Fibroblast of skin of left biceps (primary cell): ENCODE measurements around the gene TTLL4.
"Not testable (repeated sequence)": the region's sequence is repeated elsewhere in the genome, so short reads cannot be mapped to it uniquely, and the experiment has no call there.

ENCODE experiments used
- DNase-seq, 2 experiments: peaks; one replicate each; pipeline ENCODE4 v3.0.0-alpha.2; 2013; ENCODE audit warnings: low read depth in 2 of 2

The TTLL4 gene

DNA sequence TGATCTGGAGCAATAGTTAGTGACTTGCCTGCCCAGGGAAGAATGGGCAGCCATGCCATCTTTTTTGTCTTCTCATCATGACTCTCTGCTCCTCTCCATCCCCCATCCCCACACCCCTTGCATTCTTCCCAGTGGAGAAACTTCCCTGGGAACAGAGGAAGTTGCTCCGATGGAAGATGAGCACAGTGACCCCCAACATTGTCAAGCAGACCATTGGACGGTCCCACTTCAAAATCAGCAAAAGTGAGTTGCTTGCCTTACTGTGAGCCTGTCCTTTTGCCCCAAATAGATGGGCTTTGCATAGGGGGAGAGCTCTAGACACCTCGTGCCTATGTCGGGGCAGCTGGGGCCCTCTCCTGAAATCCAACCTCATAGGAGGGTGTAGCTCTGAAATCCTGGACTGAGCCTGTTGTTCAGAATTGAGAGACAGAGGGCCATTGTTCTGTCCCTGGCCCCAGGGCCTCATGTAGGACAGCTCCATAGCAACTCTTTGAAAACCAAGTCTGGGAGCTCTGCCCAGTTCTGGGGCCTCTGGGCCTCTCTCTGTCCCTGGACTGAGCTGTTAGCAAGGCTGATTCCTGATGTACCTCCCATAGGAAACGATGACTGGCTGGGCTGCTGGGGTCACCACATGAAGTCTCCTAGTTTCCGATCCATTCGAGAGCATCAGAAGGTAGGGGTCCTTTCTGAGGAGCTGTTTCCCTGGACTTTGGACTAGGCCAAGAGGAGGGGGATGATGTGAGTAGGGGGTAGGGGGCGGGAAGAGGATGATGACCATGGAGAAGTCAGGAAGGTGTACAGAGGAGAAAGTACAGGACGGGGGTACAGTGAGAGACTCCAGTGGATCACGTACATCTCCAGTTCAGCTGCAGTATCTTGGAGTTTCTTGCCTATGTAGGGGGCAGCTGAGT is 35.2 kb downstream of the TTLL4 start:
- no peak for DNase-seq

DNA sequence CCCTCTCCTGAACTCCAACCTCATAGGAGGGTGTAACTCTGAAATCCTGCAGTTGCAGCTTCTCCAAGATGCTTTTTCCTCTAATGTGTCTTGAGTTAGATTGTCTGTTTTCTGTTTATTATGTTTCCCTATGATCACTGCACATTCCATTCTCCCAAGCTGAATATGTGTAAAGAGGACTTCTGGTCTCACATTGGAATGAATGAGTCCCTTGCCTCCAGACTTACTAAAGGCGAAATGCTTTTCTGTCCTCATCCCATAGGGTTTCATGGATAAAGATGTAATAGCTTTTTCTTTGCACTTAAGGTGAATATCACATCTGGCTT is 35.8 kb downstream of the TTLL4 start:
- no peak for DNase-seq

DNA sequence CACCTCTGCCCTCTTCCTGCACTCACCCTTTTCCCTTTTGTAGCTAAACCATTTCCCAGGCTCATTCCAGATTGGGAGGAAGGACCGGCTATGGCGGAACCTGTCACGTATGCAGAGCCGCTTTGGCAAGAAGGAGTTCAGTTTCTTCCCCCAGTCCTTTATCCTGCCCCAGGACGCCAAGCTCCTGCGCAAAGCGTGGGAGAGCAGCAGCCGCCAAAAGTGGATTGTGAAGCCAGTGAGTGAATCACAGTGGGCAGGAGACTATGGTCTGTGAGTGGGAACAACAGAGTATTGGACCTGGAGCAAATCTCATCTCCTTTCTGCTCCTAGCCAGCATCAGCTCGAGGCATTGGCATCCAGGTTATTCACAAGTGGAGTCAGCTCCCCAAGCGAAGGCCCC is 36.3 kb downstream of the TTLL4 start:
- no peak for DNase-seq

DNA sequence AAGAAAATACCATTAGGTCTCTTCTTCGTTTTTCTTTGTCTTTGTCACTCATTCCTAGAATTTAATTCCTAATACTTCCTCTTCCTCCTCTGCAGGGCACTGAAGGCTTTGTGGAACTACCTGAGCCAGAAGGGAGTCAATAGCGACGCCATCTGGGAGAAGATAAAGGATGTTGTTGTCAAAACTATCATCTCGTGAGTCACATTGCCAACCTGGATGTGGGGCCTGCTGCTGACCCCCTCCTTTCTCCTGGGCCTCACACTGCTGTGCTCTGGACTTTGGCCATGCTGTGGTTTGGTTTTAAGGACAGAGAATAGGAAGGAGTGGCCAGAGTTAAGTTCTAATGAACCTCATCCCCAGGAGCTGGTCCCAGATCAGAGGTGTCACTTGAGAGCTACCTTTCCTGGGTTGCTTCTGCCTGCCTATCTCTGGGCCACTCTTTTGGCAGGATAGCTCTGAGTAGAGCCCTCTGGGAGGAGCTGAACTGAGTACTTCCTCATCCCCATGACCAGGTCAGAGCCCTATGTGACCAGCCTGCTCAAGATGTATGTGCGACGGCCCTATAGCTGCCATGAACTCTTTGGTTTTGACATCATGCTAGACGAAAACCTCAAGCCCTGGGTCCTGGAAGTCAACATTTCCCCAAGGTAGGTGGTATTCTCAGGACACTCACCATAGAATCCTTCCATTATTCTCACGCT is 38.3 kb downstream of the TTLL4 start:
- no peak for DNase-seq

DNA sequence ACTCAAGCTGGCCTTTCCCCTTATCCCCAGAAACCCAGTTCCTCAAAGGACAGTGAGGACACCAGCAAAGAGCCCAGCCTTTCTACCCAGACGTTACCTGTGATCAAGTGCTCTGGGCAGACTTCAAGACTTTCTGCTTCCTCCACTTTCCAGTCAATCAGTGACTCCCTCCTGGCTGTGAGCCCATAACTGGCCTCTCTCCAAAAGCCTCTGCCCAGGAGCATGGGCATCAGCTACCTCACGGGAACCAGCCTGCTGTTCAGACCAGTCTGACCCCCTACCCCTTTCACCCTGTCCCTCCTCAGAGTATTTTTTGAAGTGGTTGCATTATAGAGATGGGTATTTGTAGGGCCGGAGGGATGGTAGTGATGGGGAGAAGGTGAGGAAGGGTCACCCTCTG is 43.6 kb downstream of the TTLL4 start:
- no peak for DNase-seq

DNA sequence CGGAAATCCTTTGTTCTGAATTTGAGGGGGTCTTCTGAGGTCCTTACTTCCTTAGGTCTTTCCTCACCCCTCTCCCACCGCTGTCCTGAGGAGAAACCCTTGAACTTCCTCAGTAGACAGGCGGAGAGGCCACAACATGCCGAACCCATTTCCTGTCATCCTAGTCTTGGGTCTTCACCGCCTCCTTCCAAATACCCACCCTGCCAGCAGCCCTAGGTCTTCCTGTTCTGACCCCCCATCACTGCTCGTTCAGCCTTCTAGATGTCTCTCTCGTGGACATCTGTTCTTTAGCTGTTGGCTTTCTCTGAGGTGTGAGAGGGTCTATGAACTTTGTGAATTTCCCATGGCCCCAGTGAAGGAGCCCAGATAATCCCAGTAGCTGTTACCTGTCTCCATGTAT is 44.1 kb downstream of the TTLL4 start:
- no peak for DNase-seq

DNA sequence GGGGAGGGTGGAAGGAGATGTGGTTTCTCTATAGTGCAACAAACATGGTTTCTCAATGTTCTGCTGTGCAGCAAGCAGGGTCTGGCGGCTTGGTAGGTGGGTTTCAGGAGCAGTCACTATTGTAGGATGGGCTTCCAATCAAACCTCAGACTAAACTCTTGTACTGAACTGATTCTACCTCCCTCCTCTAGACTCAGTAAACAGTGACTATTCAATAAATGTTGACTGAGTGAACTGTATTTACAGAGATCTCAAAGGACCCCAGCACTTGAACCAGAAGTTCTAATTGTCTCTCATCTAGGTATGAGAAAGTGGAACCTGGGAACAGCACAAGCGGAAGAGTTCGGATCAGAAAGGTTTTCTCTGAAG is 44.5 kb downstream of the TTLL4 start:
- no peak for DNase-seq

DNA sequence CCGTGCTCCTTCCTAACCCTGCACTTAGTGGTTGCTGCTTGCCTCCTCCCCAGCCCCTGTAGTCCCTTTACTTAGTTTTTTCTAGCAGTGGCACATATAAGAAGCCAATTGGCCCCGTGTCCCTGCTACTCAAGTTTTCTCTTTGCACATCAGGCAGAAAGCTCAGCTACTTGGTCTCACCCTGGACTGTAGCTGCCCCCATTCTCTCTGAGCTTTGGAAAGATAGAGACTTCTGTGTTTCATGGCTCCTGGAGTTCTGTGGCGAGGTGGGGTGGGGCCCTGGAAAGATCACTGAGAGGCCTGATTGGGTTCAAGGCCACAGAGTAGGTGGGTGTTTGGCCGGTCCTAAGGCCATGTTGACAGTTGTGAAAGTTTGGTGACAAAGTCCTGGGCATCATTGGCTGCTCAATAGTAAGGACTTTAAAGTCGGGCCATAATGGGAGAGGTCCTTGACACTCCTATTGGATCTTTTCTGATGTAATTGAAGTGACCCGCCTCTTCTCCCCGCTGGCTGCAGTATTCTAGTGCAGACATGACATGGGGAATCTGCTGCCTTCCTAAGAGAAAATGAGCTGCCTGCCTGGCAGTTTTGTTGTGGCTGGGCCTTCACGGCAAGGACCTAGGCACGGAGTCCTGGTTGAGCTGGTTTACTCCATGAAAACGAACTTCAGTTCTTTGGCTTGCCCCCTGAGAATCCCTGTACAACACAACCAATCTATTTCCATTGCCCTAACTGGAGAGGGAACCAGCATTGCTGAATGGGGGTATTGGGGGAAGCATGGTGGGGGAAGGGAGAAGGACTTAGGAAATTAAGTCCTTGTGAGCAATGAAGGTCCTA is 45.2 kb downstream of the TTLL4 start:
- no peak for DNase-seq

DNA sequence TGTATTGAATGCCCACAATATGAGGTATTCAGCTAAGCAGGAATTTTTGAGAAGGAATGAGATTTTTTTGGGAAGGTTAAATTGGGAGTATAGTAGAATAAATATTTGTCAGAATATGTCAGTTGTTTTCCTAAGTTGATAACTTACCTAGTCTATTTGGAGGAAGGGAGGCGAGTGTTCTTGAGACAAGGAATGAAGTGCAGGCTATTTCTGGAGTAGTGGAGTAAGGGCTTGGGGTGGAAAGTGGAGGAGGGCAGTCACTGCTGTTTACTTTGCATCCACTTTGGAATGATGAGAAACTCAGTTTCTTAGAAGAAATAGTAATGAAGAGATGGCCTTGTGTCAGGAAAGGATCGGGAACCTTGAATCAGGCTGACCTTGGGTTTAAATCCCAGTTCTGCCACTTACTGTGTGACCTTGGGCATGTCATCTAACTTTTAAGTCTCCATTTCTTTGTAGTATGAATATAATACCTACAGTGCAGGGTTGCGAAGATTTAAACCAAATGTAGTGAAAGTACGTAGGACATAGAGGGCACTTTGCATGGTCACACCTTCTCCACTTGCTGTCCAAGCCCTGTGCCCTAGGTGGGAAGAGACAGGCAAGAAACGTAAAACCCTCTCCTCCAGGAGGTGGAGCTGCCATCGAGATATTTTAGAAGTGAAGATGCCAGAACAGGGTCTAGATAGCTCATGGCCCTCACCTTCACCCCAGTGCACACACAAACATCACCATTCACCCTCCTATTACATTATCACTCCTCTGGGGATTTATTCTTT is 46.2 kb downstream of the TTLL4 start:
- DNase-seq = no peak

DNA sequence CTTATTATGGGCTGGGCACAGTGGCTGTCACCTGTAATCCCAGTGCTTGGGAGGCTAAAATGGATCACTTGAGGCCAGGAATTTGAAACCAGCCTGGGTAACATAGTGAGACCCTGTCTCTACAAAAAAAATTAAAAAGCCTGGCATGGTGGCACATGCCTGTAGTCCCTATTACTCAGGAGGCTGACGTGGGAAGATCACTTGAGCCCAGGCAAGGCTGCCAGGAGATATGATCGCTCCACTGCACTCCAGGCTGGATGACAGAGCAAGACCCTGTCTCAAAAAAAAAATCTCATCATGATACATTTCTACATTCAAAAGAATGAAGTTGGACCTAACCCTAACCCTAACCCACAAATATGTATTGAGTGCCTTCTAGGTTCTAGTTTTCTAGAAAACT is 51.2 kb downstream of the TTLL4 start:
- DNase-seq = no peak

DNA sequence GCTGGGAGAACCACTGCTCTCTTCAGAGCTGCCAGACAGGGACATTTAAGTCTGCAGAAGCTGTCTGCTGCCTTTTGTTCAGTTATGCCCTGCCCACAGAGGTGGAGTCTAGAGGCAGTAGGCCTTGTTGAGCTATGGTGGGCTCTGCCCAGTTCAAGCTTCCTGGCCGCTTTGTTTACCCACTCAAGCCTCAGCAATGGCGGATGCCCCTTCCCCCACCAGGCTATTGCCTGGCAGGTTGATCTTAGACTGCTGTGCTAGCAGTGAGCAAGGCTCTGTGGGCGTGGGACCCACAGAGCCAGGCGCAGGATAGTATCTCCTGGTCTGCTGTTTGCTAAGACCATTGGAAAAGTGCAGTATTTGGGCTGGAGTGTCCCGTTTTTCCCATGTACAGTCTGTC is 62.1 kb downstream of the TTLL4 start:
- DNase-seq = not testable (repeated sequence)

DNA sequence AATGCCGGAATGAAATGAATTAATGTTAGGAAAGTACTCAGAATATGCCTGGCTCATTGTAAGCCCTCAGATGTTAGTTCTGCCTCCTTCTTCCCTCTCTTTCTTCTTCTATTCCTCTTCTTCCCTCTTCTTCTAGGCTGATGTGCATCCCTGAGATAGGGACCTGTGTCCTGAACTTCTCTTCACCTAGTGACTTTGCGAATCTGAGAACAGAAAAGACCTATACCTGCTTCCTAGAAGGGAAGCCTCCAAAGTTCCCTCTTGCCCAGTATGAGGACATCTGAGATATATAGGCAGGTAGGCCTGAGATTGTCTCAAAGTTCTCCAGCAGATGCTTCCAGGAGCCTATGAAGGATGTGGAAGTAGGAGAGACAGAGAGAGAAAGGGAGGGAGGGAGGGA is 63.2 kb downstream of the TTLL4 start:
- DNase-seq = no peak

DNA sequence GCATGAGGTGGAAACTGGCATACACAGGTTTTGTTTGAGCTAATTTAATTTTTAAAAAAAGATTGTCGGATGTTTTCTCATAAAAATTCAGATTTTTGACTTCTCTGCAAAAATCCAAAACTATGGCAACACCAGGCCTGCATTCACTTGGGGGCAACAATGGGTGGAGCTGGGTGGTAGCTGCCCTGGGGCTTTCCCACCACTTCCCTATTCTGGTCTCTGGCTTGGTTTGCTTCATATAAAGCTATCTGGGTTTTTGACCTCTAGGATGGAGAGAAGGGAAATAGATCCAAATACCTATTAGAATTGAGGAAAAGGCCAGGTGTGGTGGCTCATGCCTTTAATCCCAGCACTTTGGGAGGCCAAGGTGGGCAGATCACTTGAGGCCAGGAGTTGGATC is 65.9 kb downstream of the TTLL4 start:
- DNase-seq = no peak

DNA sequence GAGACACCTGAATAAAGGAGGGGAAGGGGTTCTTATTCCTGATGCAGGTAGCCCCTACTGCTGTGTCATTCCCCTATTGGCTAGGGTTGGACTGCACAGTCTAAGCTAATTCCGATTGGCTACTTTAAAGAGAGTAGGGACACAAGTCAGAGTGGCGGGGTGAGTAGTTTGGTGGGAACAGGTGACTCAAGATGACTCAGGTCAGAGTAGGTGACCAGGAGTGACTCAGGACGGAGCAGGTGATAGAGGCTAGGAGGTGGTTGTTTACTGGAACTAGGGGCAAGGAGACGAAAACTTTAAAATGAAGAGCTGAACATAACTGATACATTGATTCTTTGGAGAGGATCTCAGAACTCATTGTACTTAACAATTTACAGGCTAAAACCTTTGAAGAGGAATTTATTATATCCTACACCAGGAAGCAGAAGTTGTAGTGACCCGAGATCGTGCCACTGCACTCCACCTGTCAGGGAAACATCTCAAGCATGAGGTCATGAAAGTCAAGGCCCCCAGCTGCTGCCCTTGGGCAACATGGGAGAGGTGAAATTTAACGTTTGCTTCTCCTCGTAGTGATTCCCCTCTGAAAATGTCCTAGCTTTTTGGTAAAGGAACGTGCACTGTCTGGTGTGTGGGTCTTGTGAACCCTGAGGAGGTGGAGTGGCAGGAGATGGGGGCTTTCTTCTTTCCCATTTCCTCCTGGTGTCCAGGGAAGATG is 66.8 kb downstream of the TTLL4 start:
- DNase-seq = no peak

DNA sequence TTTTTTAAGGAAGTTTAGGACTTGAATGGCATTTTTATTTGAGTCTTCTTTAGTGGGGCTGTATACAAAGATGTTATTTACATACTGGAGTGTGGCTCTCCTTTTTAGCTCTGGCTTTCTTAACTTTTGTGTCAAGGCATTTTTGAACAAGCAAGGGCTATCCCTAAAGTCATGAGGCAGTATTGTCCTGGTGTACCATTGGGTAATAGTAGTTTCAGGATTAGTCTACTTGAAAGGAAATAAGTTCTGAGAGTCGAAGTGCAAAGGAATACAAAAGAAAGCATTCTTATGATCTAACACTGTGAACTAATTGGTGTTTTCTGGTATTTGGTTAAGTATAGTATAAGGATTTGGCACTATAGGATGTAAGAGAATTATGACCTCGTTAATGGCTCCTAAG is 69.4 kb downstream of the TTLL4 start:
- DNase-seq = no peak

DNA sequence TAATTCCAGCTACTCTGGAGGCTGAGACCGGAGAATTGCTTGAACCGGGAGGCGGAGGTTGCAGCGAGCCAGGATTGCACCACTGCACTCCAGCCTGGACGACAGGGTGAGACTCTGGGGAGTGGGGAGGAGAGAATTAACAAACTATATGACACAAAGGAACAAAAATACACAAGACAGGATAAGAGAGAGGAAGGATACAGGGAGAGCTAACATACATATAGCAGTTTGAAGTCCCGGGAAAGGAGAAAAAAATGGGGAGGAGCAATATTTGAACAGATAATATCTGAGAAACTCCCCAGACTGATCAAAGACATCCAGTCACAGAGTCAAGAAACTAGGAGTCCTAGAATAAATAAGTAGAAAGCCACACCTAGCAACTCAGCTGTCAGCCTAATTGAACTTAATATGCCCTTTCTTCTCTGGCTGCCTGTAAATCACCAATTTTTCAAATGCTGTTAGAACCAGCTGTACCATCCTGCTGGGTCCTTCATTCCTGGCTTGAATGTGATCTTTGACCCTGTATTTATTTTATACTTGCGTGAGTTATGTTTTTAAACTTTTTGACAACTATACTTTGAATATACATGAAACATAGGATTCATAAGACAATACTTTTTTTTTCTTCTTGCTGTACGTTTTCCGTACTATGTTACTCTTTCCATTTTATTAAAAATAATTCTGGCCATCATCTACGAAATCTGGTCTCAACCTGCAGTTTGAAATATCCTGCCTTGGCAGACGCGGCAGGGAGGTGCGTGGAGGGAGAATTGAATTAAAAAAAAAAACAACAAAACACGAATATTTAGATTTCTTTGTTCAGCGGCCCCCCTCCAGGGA is 70.4 kb downstream of the TTLL4 start:
- DNase-seq = no peak

DNA sequence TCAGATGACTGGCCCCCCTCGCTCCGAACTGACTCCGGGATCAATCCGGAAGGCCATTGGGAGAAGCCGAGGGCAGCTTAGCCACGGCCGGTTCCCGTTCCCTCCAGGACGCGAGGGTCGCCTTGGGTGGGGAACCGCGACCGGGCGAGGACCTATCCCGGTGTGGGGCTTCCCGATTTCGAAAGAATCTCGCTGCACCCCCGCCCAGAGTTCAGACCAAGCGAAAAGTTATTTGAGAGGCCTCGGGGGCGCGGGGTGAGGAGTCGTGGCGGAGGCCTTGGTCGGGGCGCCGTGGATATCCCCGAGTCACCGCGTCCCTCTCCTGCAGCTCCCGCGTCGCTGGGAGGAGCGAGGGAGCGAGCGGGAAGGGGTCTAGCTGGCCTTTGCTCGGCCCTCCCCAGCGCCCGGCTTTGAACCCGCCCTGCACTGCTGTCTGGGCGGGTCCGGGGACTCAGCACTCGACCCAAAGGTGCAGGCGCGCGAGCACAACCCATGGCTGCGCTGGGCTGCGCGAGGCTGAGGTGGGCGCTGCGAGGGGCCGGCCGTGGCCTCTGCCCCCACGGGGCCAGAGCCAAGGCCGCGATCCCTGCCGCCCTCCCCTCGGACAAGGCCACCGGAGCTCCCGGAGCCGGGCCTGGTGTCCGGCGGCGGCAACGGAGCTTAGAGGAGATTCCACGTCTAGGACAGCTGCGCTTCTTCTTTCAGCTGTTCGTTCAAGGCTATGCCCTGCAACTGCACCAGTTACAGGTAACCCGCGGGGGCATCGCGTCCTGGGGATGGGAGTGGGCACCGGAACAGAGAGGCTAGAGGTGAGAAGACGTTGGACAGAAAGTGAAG is 71.3 kb downstream of the TTLL4 start, which contains the start of gene CYP27A1:
TSS of gene CYP27A1 (plus strand) at position 457 of the 837 bp plus-strand sequence. CDS start at position 493, 36 bp downstream.
- no peak for DNase-seq

DNA sequence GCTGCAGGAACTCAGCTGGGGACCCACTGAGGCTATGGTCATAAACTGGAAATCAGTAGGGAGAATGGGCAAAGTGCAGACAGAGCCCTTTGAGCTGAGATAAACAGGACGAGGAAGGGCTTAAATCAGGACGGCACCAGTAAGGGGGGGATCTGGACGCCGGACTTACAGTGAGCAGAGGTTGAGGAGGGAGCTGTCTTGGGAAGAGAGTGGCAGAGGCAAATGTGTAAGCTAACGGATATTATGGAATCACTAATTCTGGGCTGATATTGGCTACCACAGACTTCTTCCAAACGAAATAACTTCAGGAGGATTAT is 71.9 kb downstream of the TTLL4 start:
- no peak for DNase-seq

DNA sequence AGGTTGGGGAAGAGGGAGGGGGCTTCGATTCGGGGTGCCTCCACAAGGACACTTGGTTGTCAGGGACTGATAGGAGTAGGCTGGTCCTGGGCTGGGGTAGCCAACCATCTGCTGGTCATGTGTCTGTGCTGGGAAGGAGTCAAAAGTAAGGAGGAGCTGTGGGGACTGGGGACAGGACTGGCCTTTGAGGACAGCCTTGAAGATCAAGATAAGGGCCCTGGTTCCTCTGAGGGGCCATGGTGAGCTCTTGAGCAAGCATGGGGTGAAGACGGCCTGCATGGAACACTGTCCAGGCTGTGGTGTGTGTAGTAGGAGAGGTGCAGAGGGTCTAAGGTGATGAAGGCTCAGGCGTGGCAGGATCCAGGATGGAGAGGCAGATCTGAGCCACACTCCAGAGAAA is 73.1 kb downstream of the TTLL4 start:
- DNase-seq = no peak
